Hepatocyte (in vitro differentiated cells): ENCODE measurements around the gene CHCHD6.

Source experiments
- EZH2 ChIP-seq: fragments of 200-600 bp; sonication (generic); IDR thresholded peaks from 2 replicates; pipeline ENCODE4 v1.6.1; 2016; ENCODE audit warnings: antibody characterized with exemption, mild to moderate bottlenecking, borderline replicate concordance
- TF ChIP-seq, protein P1 (sequence below): fragments of 200-600 bp; sonication (generic); IDR thresholded peaks from 2 replicates; pipeline ENCODE4 v1.5.1; 2016; ENCODE audit warnings: antibody characterized with exemption, mild to moderate bottlenecking; ENCODE audit not compliant: poor library complexity

GRCh38 chr3:126663257-126663656 is 40.8 kb upstream of the CHCHD6 start:
- TF ChIP-seq EZH2, result no peak
- TF ChIP-seq, protein P1, sequence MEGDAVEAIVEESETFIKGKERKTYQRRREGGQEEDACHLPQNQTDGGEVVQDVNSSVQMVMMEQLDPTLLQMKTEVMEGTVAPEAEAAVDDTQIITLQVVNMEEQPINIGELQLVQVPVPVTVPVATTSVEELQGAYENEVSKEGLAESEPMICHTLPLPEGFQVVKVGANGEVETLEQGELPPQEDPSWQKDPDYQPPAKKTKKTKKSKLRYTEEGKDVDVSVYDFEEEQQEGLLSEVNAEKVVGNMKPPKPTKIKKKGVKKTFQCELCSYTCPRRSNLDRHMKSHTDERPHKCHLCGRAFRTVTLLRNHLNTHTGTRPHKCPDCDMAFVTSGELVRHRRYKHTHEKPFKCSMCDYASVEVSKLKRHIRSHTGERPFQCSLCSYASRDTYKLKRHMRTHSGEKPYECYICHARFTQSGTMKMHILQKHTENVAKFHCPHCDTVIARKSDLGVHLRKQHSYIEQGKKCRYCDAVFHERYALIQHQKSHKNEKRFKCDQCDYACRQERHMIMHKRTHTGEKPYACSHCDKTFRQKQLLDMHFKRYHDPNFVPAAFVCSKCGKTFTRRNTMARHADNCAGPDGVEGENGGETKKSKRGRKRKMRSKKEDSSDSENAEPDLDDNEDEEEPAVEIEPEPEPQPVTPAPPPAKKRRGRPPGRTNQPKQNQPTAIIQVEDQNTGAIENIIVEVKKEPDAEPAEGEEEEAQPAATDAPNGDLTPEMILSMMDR, result no peak
